Measurements from ENCODE around the gene SPRYD3.
A peak's percentile ranks its signal among the peaks of the same experiment; 100 is the strongest.

SPRYD3 gene

DNA sequence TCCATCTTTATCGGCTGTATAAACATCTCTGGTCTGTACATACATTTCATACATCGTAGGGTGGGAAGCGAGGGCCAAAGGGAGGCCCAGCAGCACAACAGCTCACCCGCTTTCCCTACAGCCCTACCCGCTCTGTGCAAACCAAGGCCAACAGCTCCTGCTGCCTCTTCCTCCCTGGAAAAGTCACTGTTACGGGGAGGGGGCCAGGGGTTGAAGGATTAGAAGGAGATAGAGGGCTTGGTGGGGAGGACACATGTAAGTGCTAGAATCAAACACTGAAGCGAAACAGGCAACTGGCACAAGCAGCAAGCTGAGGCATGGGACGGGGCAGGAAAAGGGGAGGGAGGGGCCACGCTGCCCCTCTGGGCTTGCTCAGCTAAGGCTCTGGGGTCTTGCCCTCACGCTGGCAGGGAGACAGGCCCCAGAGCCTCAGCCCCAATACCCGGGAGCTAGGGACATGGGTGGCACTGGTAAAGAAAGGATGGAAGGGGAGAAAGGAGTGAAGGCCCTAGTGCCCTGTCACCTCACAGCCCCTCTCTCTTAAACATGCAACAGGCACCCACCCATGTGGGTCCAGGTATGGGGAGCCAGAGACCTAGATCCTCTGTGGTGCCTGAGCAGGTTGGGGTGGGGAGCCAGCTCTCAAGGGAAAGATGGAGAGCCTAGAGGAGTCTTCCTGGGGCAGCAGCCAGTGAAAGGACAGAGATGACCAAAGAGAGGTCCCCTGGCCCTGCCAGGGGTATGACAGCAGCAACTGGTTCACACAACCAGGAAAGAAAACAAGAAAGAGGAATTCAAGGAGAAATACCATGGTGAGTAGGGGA lies 14.4 kb downstream of the SPRYD3 start:
- DNase-seq (ENCODE audit: low read depth in 2 of 2, low spot score in 1 of 2): no peak

DNA sequence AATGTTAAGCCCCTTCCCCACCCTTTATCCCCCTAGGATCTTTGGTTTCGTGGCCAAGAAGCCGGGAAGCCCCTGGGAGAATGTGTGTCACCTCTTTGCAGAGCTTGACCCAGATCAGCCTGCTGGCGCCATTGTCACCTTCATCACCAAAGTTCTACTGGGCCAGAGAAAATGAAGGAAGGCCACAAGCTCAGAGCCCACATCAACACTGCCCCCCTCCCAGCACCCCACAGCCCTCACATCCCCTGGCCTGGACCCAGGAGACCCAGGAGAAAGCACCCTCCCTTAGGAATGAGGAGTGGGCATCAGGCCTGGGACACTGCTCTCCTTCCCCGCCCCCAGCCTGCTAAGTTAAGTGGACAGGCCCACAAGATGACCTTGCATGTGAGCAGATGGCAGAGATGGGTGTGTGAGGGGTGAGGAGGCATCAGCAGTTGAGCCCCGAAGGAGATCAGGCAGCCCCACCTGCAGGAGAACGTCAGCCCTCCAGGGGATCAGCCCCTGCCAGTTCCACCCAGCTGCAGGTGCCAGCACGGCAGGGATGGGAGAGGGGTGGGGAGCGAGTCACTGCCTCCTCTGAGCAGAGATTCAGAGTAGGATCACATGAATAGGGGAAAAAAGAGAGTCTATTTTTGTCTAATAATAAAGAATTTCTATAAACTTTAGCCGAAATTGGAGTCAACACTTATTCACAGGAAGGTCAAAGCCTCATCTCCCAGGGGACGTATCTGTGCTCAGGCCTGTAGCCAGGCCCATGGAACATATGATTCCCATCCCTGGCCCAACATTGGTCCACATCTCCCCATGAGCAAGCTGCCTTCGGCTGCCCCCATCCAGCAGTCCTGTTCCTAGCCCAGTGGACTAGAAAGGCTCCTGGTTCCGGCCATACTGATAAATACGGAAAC lies 15.2 kb downstream of the SPRYD3 start:
- no peak for DNase-seq (ENCODE audit: low read depth in 2 of 2, low spot score in 1 of 2)

DNA sequence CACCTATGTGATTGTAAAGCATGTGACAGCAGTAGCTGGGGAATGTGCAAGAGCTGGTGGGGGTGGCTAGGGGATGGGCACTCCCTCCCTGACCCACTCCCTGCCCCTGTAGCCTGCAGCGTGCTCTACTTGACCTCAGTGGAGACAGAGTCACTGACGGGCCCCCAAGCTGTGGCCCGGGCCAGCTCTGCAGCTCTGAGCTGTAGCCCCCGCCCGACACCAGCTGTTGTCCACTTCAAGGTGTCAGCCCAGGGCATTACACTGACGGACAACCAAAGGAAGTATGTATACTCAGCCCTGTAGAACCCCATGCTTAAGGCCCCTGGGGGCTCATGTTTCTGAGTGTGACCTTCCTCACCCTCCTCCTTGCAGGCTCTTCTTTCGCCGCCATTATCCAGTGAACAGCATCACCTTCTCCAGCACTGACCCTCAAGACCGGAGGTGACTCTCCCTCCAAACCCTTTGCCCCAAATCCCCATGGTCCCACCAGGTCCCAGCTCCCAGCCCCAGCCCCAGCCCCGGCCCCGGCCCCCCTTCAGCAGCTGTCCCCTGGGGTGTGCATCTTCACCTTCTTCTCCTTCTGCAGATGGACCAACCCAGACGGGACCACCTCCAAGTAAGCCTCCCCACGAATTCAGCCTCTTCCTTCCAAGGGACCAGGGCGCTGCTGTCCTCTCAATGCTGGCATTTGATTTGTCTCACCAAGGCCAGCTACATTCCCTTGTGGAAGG lies 16.0 kb downstream of the SPRYD3 start:
- DNase-seq (ENCODE audit: low read depth in 2 of 2, low spot score in 1 of 2): no peak

DNA sequence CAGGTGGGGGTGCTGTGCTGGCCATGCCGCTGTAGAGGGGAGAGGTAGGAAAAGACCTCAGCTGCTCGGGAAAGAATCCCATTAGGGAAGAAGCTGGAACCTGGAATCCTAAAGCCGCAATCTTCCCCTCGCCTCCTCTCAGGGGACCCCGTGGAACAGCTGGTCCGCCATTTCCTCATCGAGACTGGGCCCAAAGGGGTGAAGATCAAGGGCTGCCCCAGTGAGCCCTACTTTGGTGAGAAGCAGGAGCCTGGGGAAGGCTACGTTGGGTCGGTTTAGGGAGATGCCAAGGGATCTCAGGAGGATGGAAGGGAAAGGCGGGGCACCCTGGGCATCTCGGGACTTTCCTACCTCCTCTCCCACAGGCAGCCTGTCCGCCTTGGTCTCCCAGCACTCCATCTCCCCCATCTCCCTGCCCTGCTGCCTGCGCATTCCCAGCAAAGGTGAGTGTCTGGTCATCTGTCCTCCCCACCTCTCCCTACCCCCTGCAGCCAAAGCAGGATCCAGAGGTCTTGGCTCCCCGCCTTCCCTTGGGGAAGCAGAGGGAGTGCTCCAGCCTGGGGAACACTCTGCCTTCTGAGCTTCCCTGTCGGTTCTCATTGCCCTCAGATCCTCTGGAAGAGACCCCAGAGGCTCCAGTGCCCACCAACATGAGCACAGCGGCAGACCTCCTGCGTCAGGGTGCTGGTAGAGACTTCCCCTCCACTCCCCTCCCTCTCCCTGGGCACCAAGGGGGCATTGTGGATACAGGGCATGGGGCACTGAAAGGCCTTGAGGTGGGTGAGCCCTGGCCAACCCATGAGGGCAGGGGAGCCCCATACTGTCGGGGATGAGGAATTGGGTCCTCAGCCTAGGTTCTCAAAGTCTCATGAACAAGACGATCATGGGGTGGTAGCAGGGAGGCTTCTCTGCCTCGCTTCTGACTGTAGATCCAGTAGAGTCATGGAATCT lies 16.9 kb downstream of the SPRYD3 start:
- DNase-seq (ENCODE audit: low read depth in 2 of 2, low spot score in 1 of 2): no peak

DNA sequence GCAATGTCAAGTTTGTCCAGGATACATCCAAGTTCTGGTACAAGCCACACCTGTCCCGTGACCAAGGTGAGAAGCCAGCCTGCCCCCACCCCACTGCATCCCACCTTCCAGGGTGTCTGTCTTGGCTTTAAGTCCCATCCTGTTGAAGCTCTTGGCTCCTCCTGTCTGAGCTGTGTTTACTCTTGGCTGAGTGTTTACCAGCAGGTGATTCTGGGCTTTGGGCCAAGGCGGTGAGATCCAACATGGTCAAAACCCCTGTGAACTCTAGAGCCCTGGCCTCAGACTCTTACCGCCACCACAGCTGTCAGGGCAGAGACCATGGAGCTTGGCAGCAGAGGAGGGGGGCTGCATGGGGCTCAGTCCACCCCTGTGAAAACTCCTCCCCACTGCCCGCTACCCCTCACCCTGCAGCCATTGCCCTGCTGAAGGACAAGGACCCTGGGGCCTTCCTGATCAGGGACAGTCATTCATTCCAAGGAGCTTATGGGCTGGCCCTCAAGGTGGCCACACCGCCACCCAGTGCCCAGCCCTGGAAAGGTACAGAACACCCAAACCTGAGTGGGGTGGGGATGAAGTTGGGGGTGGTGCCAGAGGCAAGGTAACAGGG lies 17.7 kb downstream of the SPRYD3 start:
- no peak for DNase-seq (ENCODE audit: low read depth in 2 of 2, low spot score in 1 of 2)

DNA sequence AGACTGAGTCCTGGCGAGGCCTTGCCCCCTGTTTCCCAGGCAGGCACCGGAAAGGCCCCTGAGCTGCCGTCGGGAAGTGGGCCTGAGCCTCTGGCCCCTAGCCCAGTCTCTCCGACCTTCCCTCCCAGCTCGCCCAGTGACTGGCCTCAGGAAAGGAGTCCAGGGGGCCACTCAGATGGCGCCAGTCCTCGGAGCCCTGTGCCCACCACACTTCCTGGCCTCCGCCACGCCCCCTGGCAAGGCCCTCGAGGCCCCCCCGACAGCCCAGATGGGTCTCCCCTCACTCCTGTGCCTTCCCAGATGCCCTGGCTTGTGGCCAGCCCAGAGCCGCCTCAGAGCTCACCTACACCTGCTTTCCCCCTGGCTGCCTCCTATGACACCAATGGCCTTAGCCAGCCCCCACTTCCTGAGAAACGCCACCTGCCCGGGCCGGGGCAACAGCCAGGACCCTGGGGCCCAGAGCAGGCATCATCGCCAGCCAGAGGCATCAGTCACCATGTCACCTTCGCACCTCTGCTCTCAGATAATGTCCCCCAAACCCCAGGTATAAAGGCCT lies 18.4 kb downstream of the SPRYD3 start:
- no peak for DNase-seq (ENCODE audit: low read depth in 2 of 2, low spot score in 1 of 2)

DNA sequence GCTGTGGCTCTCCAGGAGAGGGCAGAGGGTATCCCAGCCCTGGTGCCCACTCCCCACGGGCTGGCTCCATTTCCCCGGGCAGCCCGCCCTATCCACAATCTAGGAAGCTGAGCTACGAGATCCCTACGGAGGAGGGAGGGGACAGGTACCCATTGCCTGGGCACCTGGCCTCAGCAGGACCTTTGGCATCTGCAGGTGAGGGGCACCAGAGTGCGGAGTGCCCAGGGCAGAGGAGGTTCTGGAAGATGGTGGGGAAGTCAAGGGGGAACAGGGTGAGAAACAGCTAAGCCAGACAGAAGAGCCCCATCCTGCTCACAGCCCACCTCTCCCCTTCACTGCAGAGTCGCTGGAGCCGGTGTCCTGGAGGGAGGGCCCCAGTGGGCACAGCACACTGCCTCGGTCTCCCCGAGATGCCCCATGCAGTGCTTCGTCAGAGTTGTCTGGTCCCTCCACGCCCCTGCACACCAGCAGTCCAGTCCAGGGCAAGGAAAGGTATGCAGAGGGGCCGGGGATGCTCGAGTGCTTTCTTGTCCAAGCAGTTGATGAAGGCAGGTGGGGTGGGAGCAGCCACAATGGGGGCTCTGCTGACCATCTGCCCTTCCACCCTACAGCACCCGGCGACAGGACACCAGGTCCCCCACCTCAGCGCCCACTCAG lies 19.0 kb downstream of the SPRYD3 start:
- DNase-seq (ENCODE audit: low read depth in 2 of 2, low spot score in 1 of 2): no peak

DNA sequence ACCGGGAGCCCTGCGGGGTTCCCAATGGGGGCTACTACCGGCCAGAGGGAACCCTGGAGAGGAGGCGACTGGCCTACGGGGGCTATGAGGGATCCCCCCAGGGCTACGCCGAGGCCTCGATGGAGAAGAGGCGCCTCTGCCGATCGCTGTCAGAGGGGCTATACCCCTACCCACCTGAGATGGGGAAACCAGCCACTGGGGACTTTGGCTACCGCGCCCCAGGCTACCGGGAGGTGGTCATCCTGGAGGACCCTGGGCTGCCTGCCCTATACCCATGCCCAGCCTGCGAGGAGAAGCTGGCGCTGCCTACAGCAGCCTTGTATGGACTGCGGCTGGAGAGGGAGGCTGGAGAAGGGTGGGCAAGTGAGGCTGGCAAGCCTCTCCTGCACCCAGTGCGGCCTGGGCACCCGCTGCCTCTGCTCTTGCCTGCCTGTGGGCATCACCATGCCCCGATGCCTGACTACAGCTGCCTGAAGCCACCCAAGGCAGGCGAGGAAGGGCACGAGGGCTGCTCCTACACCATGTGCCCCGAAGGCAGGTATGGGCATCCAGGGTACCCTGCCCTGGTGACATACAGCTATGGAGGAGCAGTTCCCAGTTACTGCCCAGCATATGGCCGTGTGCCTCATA lies 19.6 kb downstream of the SPRYD3 start:
- no peak for DNase-seq (ENCODE audit: low read depth in 2 of 2, low spot score in 1 of 2)

DNA sequence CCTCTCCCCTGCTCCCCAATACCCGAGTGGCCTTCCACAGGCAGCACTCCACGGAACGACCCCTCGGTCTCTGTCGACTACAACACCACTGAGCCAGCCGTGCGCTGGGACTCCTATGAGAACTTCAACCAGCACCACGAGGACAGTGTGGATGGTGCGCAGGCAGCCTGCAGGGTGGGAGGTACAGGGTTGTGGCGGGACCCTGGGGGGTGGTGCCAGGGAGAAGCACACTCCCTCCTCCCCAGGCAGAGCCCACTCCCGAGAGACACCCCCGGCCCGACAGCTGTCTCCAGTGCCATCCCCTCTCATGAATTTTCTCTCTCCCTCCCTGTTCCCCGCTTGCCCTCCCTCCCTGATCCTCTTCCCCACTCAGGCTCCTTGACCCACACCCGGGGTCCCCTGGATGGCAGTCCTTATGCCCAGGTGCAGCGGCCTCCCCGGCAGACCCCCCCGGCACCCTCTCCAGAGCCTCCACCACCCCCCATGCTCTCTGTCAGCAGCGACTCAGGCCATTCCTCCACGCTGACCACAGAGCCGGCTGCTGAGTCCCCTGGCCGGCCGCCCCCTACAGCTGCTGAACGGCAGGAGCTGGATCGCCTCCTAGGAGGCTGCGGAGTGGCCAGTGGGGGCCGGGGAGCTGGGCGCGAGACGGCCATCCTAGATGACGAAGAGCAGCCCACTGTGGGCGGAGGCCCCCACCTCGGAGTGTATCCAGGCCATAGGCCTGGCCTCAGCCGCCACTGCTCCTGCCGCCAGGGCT lies 20.3 kb downstream of the SPRYD3 start:
- DNase-seq (ENCODE audit: low read depth in 2 of 2, low spot score in 1 of 2): no peak

DNA sequence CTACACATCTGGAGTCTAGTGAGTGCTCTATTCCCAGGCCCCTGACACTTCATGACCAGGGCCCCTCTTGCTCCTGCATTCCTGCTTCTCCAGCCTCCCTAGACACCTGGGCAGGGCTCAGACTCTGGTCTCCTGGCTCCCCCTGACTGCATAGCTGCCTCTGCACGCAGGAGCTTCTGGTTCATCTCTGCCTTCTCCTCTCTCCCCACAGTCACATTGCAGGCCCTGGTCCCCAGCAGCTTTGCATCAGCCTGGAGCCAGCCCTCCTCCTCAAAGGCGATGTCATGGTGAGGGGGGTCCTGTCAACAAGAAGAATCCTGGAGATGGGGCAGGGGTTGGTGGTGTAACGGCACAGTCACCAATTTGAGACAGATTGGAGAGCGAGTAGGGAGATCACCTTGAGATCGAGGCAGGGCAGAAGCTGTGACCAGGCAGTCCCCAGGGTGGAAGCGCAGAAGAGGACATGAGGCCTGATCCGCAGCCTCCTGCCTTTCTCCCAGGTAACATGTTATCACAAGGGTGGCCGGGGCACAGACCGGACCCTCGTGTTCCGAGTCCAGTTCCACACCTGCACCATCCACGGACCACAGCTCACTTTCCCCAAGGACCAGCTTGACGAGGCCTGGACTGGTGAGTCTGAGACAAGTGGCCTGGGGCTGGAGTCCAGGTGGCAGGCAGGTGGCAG lies 21.2 kb downstream of the SPRYD3 start:
- no peak for DNase-seq (ENCODE audit: low read depth in 2 of 2, low spot score in 1 of 2)

DNA sequence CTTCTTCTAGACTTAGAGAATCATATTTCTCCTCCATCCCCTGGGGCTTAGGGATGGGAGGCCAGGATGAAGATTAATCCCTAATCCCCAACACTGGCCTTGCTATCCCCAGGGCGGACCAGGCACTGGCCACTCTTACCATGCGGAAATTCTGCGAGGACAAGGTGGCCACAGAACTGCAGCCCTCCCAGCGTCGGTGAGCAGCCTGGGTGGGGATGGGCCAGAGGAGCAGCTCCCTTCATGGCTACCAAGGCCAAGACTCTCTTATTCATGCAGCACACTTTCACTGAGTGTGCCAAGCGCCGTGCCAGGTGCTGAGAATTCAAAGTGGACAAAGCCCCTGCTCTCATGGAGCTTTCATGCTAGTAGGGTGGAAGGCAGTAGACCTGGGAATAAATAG lies 22.3 kb downstream of the SPRYD3 start:
- no peak for DNase-seq (ENCODE audit: low read depth in 2 of 2, low spot score in 1 of 2)

DNA sequence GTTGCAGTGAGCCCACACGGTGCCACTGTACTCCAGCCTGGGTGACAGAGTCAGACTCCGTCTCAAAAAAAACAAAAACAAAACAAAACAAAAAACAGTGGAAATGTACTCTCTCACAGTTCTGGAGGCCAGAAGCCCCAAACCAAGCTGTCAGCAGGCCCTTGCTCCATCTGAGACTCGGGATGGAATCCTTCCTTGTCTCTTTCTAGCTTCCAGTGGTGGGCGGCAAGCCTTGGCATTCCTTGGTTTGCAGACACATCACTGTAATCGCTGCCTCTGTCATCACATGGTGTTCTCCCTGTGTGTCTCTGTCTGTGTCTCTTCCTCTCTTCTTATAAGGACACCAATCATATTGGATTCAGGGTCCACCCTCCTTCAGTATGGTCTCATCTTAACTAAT lies 22.9 kb downstream of the SPRYD3 start:
- DNase-seq (ENCODE audit: low read depth in 2 of 2, low spot score in 1 of 2): no peak

DNA sequence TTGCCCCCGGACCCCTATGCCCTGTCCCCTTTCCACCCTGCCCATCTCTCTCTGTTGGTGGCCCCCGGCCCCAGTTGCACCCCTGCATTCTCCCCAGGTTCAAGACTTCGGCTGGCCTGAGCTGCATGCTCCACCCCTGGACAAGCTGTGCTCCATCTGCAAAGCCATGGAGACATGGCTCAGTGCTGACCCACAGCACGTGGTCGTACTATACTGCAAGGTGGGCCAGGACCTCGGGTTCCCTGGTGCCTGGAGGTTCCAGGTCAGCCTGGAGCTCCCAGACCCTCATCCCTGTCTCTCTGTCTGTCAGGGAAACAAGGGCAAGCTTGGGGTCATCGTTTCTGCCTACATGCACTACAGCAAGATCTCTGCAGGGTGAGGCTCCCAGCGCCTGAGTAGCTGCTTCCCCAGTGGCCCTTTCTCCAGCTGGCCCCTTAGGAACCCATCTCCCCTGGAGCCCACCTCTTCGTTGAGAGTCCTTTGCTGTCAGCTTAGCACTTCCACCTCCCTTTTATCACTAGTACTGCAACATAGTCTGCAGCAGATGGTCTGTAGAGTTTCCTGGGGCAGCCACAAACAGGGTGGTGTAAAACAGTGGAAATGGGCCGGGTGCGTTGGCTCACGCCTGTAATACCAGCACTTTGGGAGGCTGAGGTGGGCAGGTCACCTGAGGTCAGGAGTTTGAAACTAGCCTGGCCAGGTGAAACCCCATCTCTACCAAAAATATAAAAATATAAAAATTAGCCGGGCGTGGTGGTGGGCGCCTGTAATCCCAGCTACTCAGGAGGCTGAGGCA lies 23.5 kb downstream of the SPRYD3 start:
- DNase-seq (ENCODE audit: low read depth in 2 of 2, low spot score in 1 of 2): no peak

DNA sequence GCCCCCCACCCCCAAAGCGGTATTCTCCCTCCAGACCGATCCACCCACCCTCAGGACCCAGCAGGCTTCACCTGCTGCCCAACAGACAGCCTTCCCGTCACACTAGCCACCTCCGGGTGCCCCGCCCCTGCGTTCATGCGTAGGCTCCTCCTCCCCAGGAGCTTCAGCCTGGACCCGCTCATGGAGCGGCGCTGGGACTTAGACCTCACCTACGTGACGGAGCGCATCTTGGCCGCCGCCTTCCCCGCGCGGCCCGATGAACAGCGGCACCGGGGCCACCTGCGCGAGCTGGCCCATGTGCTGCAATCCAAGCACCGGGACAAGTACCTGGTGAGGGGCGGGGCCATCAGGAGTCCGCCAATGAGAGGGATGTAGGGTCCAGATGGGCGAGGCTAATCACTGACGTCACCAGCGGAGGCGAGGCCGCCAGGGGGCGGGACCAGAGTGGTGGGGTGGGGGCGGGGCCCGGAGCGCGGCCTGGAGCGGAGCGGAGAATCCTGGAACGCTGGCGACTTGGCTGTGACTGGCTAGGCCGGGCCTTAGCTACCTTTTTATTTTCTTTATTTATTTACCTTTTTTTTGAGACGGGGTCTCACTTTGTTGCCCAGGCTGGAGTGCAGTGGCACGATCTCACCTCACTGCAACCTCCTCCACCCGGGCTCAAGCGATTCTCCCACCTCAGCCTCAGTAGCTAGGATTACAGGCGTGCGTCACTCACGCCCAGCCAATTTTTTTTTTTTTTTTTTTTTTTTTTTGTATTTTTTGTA lies 24.9 kb downstream of the SPRYD3 start:
- DNase-seq (ENCODE audit: low read depth in 2 of 2, low spot score in 1 of 2): peak; percentile 82 to 85

DNA sequence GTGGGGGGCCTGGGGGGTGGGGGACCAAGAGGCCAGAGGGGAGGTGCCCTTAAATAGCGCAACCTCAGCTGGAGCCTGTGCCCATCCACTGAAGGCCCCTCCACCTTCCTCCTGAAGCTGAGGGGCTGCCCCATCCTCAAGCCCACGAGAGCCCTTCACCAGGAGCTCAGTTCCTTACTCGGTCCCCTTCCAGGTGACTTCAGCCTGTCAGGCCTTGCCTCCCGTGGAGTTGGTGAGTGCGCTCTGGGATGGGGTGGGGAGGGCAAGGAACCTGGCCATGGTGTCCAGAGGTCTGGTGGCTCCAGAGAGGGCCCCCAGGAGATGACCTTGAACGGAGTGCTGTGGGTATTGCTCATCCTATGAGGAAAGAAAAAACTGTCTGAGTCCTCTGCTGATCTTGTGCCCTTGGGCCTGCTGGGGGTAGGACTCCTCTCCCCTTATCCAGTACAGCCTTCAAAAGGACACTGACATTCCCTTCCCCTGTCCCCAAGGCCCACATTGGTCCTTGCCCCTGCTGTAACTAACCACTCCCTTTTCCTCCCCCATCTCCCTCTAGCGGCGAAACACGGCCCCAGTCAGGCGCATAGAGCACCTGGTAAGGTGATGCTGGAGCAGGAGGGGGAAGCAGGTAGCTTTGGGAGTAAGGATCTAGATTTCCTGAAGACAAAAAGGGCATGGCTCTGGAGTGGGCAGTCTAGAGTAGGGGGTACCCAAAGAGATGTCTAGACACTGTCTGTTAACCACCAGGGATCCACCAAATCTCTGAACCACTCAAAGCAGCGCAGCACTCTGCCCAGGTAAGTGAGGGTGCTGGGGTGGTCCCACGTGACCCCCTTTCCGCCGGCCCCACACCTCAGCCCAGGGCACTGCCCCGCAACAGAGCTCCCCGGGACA lies 25.7 kb downstream of the SPRYD3 start:
- peak in 1 of 2 donors; percentile 23 for DNase-seq (ENCODE audit: low read depth in 2 of 2, low spot score in 1 of 2)

Measured in stimulated activated CD8-positive, alpha-beta memory T cell treated with anti-CD3 and anti-CD28 coated beads, Interleukin-4, amount 100 ng/mL, for 1 hour (primary cell).